K562 (cell line): Measurements from ENCODE around the gene TXN. TPM values are rescaled to one million over a fixed set of nuclear protein-coding genes. Genes with fewer than 3 reads are reported as not detected.

Experiments used
- ATAC-seq: fragments of 200-7000 bp; cut with Tn5 transposase; 3 replicates; pipeline ENCODE4 v1.9.1; 2020; ENCODE audit warnings: moderate library complexity
- Bru-seq: library from RNA; stranded (reverse); fragments of 400-500 nt; gene quantifications from one replicate; lab custom pipeline; 2021; lab: Mats Ljungman, UMichigan
- BruChase-seq, 2 experiments: library from RNA; stranded (reverse); fragments of 400-500 nt; gene quantifications; one replicate each; lab custom pipeline; 2021; lab: Mats Ljungman, UMichigan
- BruUV-seq: library from RNA; stranded (reverse); fragments of 400-500 nt; replicated peaks from 2 replicates; lab custom pipeline; 2021; lab: Mats Ljungman, UMichigan
- CTCF ChIA-PET: fragments of 300-600 bp; formaldehyde crosslinking; extraction: SDS; loops from one replicate; lab custom pipeline; 2021; ENCODE audit warnings: low intra/inter-chr PET ratio; lab: Yijun Ruan, JAX
- POLR2A ChIA-PET: fragments of 300-600, 350-650 bp; sonication (Branson Sonifier 250); formaldehyde crosslinking; extraction: SDS; loops from one replicate; lab custom pipeline; 2021; ENCODE audit warnings: antibody characterized with exemption, inconsistent platforms; lab: Yijun Ruan, JAX
- DNase-seq, 4 experiments: peaks; one replicate each; pipeline versions ENCODE4 v3.0.0 to v3.0.0-alpha.2; 2011 to 2018; ENCODE audit warnings: low spot score in 3 of 4, mixed read lengths in 3 of 4; ENCODE audit errors: extremely low read depth in 1 of 4
- FAIRE-seq: peaks from 2 replicates; lab custom pipeline; 2011; peaks lifted over from hg19 to GRCh38; lab: Jason Lieb, UNC
- H2AFZ ChIP-seq: 2 replicates; pipeline ENCODE4 v1.6.0; 2011; ENCODE audit warnings: low read depth, low read length, control low read depth, inconsistent platforms
- H3K27ac ChIP-seq: fragments of 200-600 bp; 3 replicates; pipeline ENCODE4 v1.8.0; 2011; ENCODE audit warnings: low read depth, mild to moderate bottlenecking, control low read depth, inconsistent platforms, low read length, moderate library complexity, mixed read lengths; ENCODE audit errors: extremely low read depth
- H3K27me3 ChIP-seq, 2 experiments: fragments of 300-600 bp in 1 of 2; 2 replicates in 1 of 2; 3 replicates in 1 of 2; pipeline versions ENCODE4 v1.6.0 to v1.8.0; 2011; ENCODE audit warnings: inconsistent platforms in 2 of 2, low read length in 2 of 2, mild to moderate bottlenecking in 1 of 2, mixed read lengths in 1 of 2, moderate library complexity in 1 of 2; ENCODE audit not compliant: control insufficient read depth in 2 of 2, insufficient read depth in 2 of 2
- H3K36me3 ChIP-seq: fragments of 300-600 bp; 3 replicates; pipeline ENCODE4 v1.8.0; 2011; ENCODE audit warnings: mild to moderate bottlenecking, low read length, inconsistent platforms; ENCODE audit not compliant: control insufficient read depth, insufficient read depth
- H3K4me1 ChIP-seq, 2 experiments: fragments of 200-600 bp in 1 of 2; replicated peaks in 1 of 2; 2 replicates in 1 of 2; 3 replicates in 1 of 2; pipeline versions ENCODE4 v1.5.1 to v1.8.0; 2011; ENCODE audit warnings: inconsistent platforms in 2 of 2, low read length in 2 of 2, mild to moderate bottlenecking in 1 of 2, mixed read lengths in 1 of 2, moderate library complexity in 1 of 2; ENCODE audit not compliant: control insufficient read depth in 2 of 2, insufficient read depth in 2 of 2
- H3K4me2 ChIP-seq: 2 replicates; pipeline ENCODE4 v1.6.1; 2011; ENCODE audit warnings: low read length, control low read depth, inconsistent platforms, mixed read lengths; ENCODE audit not compliant: insufficient read depth
- H3K4me3 ChIP-seq: fragments of 200-600 bp; sonication (generic), shearing (Covaris generic); 2 replicates; pipeline ENCODE4 v1.5.1; 2016; ENCODE audit warnings: control low read depth, inconsistent platforms
- H3K79me2 ChIP-seq: fragments of 200-600 bp; 3 replicates; pipeline ENCODE4 v1.8.0; 2011; ENCODE audit warnings: low read length, inconsistent platforms; ENCODE audit not compliant: control insufficient read depth, insufficient read depth
- H3K9ac ChIP-seq, 2 experiments: 2 replicates each; pipeline versions ENCODE4 v1.6.0 to v1.6.1; 2011; ENCODE audit warnings: low read depth in 2 of 2, low read length in 2 of 2, control low read depth in 1 of 2, inconsistent platforms in 1 of 2, mild to moderate bottlenecking in 1 of 2, mixed read lengths in 1 of 2; ENCODE audit not compliant: insufficient read depth in 1 of 2
- H3K9me1 ChIP-seq: one replicate; pipeline ENCODE4 v1.6.0; 2011; ENCODE audit warnings: inconsistent platforms, mild to moderate bottlenecking, low read length, moderate library complexity; ENCODE audit not compliant: control insufficient read depth, insufficient read depth
- H3K9me3 ChIP-seq: replicated peaks from 2 replicates; pipeline ENCODE4 v1.5.1; 2011; ENCODE audit warnings: low read depth, low read length, inconsistent platforms; ENCODE audit not compliant: control insufficient read depth, insufficient read depth
- H4K20me1 ChIP-seq: replicated peaks from 2 replicates; pipeline ENCODE4 v1.6.1; 2011; ENCODE audit warnings: low read length, inconsistent platforms, mixed read lengths; ENCODE audit not compliant: control insufficient read depth, insufficient read depth
- CBX1 ChIP-seq: sonication (generic); IDR thresholded peaks from 2 replicates; pipeline ENCODE4 v1.6.1; 2016; ENCODE audit warnings: antibody characterized with exemption, low read depth, mild to moderate bottlenecking
- FOXJ2 ChIP-seq: fragments of 200-800 bp; sonication (Bioruptor generic); IDR thresholded peaks from 2 replicates; pipeline ENCODE4 v1.6.1; 2016; ENCODE audit warnings: missing genetic modification characterization, missing compliant biosample characterization
- JUND ChIP-seq, 2 experiments: IDR thresholded peaks; 2 replicates in 1 of 2; 3 replicates in 1 of 2; pipeline ENCODE4 v1.6.1; 2011; ENCODE audit warnings: borderline replicate concordance in 2 of 2, low read depth in 2 of 2, low read length in 2 of 2, improper control_type of control experiment in 1 of 2, missing biosample characterization in 1 of 2, missing genetic modification characterization in 1 of 2, missing genetic modification reagents in 1 of 2
- KLF10 ChIP-seq: fragments of 250-450 bp; sonication (Bioruptor Pico); IDR thresholded peaks from 2 replicates; pipeline ENCODE4 v1.6.1; 2021; ENCODE audit warnings: matching md5 sums
- NEUROD1 ChIP-seq: fragments of 150-350 bp; IDR thresholded peaks from 2 replicates; pipeline ENCODE4 v1.6.1; 2014; ENCODE audit warnings: borderline replicate concordance, low read length, low read depth; ENCODE audit not compliant: partially characterized antibody
- PATZ1 ChIP-seq: fragments of 250-450 bp; sonication (Bioruptor Pico); IDR thresholded peaks from 2 replicates; pipeline ENCODE4 v1.5.0; 2020; ENCODE audit warnings: mild to moderate bottlenecking, borderline replicate concordance
- TFE3 ChIP-seq: fragments of 450-650 bp; formaldehyde crosslinking; IDR thresholded peaks from 2 replicates; pipeline ENCODE4 v1.4.0; 2020; ENCODE audit warnings: mild to moderate bottlenecking, mixed read lengths
- ZNF212 ChIP-seq: fragments of 450-650 bp; formaldehyde crosslinking; IDR thresholded peaks from 2 replicates; pipeline ENCODE4 v1.4.0; 2020; ENCODE audit warnings: mild to moderate bottlenecking
- ZNF384 ChIP-seq: IDR thresholded peaks from 2 replicates; pipeline ENCODE4 v1.6.1; 2012; ENCODE audit warnings: low read depth, low read length, improper control_type of control experiment
- WGBS: fragments of 100-300 bp; shearing (Covaris generic); methylation state at CpG from one replicate; pipeline ENCODE4 v1.1.6; 2016; ENCODE audit warnings: low coverage, mixed read lengths; ENCODE audit not compliant: insufficient coverage; ENCODE audit errors: missing lambda C conversion rate; 5-methylcytosine and 5-hydroxymethylcytosine counted together
- in situ Hi-C: fragments of 300-500 bp; cut with MboI; formaldehyde crosslinking; loops from 4 replicates; pipeline ENCODE4 v1.15.0; 2018; ENCODE audit warnings: inconsistent platforms, mixed read lengths
- intact Hi-C: fragments of 100-400 bp; cut with micrococcal nuclease; formaldehyde crosslinking; loops from 2 replicates; pipeline ENCODE4 v1.14.2; 2022
- long read RNA-seq, 3 experiments: library from polyadenylated mRNA in 2 of 3; library from RNA in 1 of 3; unstranded in 2 of 3; stranded (forward) in 1 of 3; transcript quantifications; one replicate each; pipeline ENCODE4 v2.0.0, GENCODE V29; 2019 to 2022
- polyA minus RNA-seq, 3 experiments: library from RNA; depleted of rRNA, polyadenylated mRNA; stranded (reverse); fragments of >200 nt; gene quantifications; 2 replicates each; pipeline ENCODE4 v1.2.3, GENCODE V29; 2011
- polyA plus RNA-seq, 8 experiments: library from polyadenylated mRNA; depleted of rRNA in 4 of 8; stranded (reverse) in 5 of 8; unstranded in 3 of 8; fragments of >200 nt; fragmentation: Nextera tagmentation in 2 of 8; fragmentation: Illumina TruSeq in 1 of 8; extraction: Ambion mirVana in 2 of 8; extraction: Trizol in 1 of 8; gene quantifications; 2 replicates each; pipeline versions ENCODE4 v1.2.1 to v1.2.3, GENCODE V29; 2011 to 2014; ENCODE audit warnings: inconsistent platforms in 1 of 8, missing spikeins in 1 of 8
- total RNA-seq, 7 experiments: library from RNA; depleted of rRNA in 6 of 7; stranded (reverse); fragments of >200 nt in 6 of 7; fragmentation: Illumina TruSeq in 2 of 7; extraction: Trizol in 2 of 7; gene quantifications; 2 replicates each; pipeline versions ENCODE4 v1.2.1 to v1.2.3, GENCODE V29; 2011 to 2021; ENCODE audit warnings: low replicate concordance in 1 of 7
- TF ChIP-seq, protein P1 (sequence below): sonication (generic); IDR thresholded peaks from 2 replicates; pipeline ENCODE4 v1.6.1; 2016

The TXN gene
- total RNA-seq (2011; cell fraction: chromatin; rRNA removed; ENCODE audit: low replicate concordance): 19.1 and 42.6 TPM in 2 replicates
- total RNA-seq (2011; cell fraction: nucleolus; rRNA removed): 29.2 and 32.8 TPM in 2 replicates
- 49.5 and 76.2 TPM in 2 replicates for total RNA-seq (2011; cell fraction: nucleoplasm; rRNA removed)
- total RNA-seq (2014; rRNA removed): 219 and 272 TPM in 2 replicates
- 428 and 441 TPM in 2 replicates for total RNA-seq (2014; rRNA removed; fragmentation: Illumina TruSeq; extraction: Trizol)
- total RNA-seq (2015; rRNA removed; fragmentation: Illumina TruSeq; extraction: Trizol): 349 and 384 TPM in 2 replicates
- 339 and 403 TPM in 2 replicates for total RNA-seq (2021)
- polyA plus RNA-seq (2011; rRNA removed): 590 and 771 TPM in 2 replicates
- polyA plus RNA-seq (2011; cell fraction: cytosol; rRNA removed): 284 and 512 TPM in 2 replicates
- 120 and 197 TPM in 2 replicates for polyA plus RNA-seq (2011; cell fraction: nucleus; rRNA removed)
- 289 and 521 TPM in 2 replicates for polyA plus RNA-seq (2012)
- polyA plus RNA-seq (2014; fragmentation: Illumina TruSeq; extraction: Trizol): 446 and 528 TPM in 2 replicates
- polyA plus RNA-seq (2014; fragmentation: Nextera tagmentation; extraction: Ambion mirVana): 1,000 to 10,000 TPM; 1,469 to 1,596 TPM
- polyA plus RNA-seq (2014; rRNA removed): 514 and 530 TPM in 2 replicates
- polyA minus RNA-seq (2011; rRNA and poly(A)+ RNA removed): 190 and 220 TPM in 2 replicates
- 59.8 and 72.2 TPM in 2 replicates for polyA minus RNA-seq (2011; cell fraction: cytosol; rRNA and poly(A)+ RNA removed)
- polyA minus RNA-seq (2011; cell fraction: nucleus; rRNA and poly(A)+ RNA removed): 17.1 and 37.3 TPM in 2 replicates
- Bru-seq, nascent RNA: percentile 97 among the genes with signal in this experiment
- percentile 95 among the genes with signal in this experiment for BruChase-seq, experiment 1, labeled RNA remaining after a 2-hour chase
- BruChase-seq, experiment 2, labeled RNA remaining after a 6-hour chase: percentile 95 among the genes with signal in this experiment
- long read RNA-seq, experiment 1, transcript TXN-202 (5 exons, 869 nt): major isoform, 809 of 848 reads
- long read RNA-seq, experiment 1, partial matches to known transcripts: 26 of 848 reads
- long read RNA-seq, experiment 1, other reads (novel, unspliced or antisense): 10 of 848 reads
- long read RNA-seq, experiment 2, transcript TXN-202 (5 exons, 869 nt): major isoform, 321 of 343 reads
- long read RNA-seq, experiment 2, partial matches to known transcripts: 9 of 343 reads
- long read RNA-seq, experiment 2, other reads (novel, unspliced or antisense): 12 of 343 reads
- long read RNA-seq, experiment 3, transcript TXN-202 (5 exons, 869 nt): major isoform, 675 of 690 reads
- long read RNA-seq, experiment 3, partial matches to known transcripts: 3 of 690 reads
- long read RNA-seq, experiment 3, other reads (novel, unspliced or antisense): 12 of 690 reads

DNA sequence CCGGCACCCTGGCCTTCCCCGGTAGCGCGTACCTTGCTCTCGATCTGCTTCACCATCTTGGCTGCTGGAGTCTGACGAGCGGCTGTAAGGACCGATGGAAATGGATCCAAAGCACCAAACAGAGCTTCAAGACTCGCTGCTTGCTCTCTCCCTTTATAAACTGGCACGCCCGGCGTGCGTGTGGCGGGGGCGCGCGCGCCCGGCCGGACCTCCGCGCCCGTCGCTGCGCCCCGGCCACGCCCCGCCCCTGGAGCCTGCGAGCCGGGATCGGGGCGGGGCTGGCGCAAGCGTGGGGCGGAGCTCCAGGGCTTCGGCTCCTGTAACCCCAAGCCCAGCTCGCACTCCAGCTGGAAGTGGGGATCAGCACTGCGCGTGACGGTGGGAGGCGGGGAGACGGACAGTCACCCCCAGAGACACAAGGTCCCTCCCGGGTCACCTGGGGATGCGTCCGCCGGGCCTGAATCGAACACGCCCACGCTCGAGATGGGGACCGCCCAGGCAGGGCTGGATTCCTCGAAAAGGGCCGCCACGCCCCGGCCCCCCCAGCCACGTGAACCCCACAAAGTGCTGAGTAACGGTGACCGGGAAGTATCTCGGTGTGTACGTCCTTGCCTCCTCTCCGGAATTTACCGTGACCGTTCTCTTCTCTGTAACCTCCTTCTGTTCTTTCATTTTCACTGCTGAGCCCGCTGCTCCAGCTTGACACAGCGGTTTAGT is at the start of gene TXN:
Gene TXN (minus strand): TSS at position 128 of the 717 bp plus-strand sequence. CDS start 72 bp downstream, at position 56.
- H3K4me2 ChIP-seq: peak within 1 kb of the TSS; percentile 94
- H3K27me3 ChIP-seq: no peaks in the 10 kb centered on the region
- no peaks in the 10 kb centered on the region for H3K9me3 ChIP-seq
- H4K20me1 ChIP-seq: peaks cover 30% of the 10 kb centered on the region
- no TSS peak for BruUV-seq
- peaks cover 15 to 39% of the 10 kb centered on the region in 2 experiments for H3K4me1 ChIP-seq
- peak; percentile 86 for ATAC-seq
- in situ Hi-C loops: no loop called here
- DNase-seq: peak; percentile 91 to 97 (median 93)
- H3K4me3 ChIP-seq: peak within 1 kb of the TSS; percentile 91
- ChIA-PET POLR2A (interaction anchor here (0.5 to 6.3 kb wide), 17 partner anchors 9 to 1918 kb away, joined by 3 to 94 read pairs (median 3); partner anchors contain the start of gene ECPAS), CTCF (no interaction called here)
- H3K79me2 ChIP-seq: peaks cover 65% of the 10 kb centered on the region
- H3K9me1 ChIP-seq: no peaks in the 10 kb centered on the region
- H2AFZ ChIP-seq: peak within 1 kb of the TSS; percentile 98
- H3K9ac ChIP-seq: peak within 1 kb of the TSS; percentile 96 to 97
- WGBS: under 1% methylated on average over 44 of the region's 65 CpGs
- H3K36me3 ChIP-seq: peaks cover 19% of the 10 kb centered on the region
- peak within 1 kb of the TSS; percentile 97 for H3K27ac ChIP-seq
- intact Hi-C loops: loop anchor here (5.0 kb wide), 1 partner anchor 116 kb away; no protein-coding TSS in a partner anchor
- peak; percentile 94 for FAIRE-seq
- TF ChIP-seq FOXJ2 (tag) (peak; percentile 71; the same call in 1 of the 2 replicates), TFE3 (CRISPR knock-in tag) (no peak), ZNF212 (no peak), KLF10 (CRISPR knock-in tag) (no peak), ZNF384 (no peak), NEUROD1 (peak; percentile 50), CBX1 (no peak), PATZ1 (CRISPR knock-in tag) (no peak; the same call in 1 of the 2 replicates), JUND (IDR thresholded peaks at IDR 0.05; ENCODE audit: borderline replicate concordance, low read depth, low read length) (0 out of 2 replicates have a peak, but pooled peaks have one; percentile 2), JUND (tag; IDR thresholded peaks at IDR 0.05; ENCODE audit: borderline replicate concordance, low read depth, low read length) (no peak; the same call in 2 of the 3 replicates)
- TF ChIP-seq, protein P1, sequence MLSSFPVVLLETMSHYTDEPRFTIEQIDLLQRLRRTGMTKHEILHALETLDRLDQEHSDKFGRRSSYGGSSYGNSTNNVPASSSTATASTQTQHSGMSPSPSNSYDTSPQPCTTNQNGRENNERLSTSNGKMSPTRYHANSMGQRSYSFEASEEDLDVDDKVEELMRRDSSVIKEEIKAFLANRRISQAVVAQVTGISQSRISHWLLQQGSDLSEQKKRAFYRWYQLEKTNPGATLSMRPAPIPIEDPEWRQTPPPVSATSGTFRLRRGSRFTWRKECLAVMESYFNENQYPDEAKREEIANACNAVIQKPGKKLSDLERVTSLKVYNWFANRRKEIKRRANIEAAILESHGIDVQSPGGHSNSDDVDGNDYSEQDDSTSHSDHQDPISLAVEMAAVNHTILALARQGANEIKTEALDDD: no peak
